ENCODE results near the gene ARIH1.

DNA sequence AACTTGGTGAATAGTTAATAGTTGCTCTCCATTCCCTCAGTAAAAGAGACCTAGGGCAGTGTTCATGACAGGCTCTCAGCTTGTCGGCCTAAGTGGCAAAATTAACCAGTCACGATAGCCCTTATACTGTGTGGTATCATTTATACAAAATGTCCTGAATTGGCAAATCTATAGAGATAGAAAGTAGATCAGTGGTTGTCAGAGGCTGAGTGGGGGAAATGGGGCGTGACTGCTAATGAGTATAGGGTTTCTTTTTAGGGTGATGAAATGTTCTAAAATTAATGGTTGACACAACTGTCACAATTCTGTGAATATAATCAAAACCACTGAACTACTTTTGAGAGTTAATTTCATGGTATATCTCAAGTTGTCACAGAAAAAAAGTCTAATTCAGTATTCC is 20.9 kb downstream of the ARIH1 start:
- TF ChIP-seq ZNF8 (CRISPR knock-in tag; IDR thresholded peaks at IDR 0.05) (no peak), TCF4 (CRISPR knock-in tag; IDR thresholded peaks at IDR 0.05; ENCODE audit: borderline replicate concordance) (no peak), ISL1 (CRISPR knock-in tag; IDR thresholded peaks at IDR 0.05) (no peak), RARB (CRISPR knock-in tag; IDR thresholded peaks at IDR 0.05) (no peak), ARNTL (CRISPR knock-in tag; IDR thresholded peaks at IDR 0.05; ENCODE audit: borderline replicate concordance, low read depth) (no peak), ESRRG (CRISPR knock-in tag; IDR thresholded peaks at IDR 0.05) (no peak), ZC3H10 (CRISPR knock-in tag; IDR thresholded peaks at IDR 0.05) (no peak), ZFP3 (CRISPR knock-in tag; IDR thresholded peaks at IDR 0.05) (no peak)
- TF ChIP-seq, protein P1, sequence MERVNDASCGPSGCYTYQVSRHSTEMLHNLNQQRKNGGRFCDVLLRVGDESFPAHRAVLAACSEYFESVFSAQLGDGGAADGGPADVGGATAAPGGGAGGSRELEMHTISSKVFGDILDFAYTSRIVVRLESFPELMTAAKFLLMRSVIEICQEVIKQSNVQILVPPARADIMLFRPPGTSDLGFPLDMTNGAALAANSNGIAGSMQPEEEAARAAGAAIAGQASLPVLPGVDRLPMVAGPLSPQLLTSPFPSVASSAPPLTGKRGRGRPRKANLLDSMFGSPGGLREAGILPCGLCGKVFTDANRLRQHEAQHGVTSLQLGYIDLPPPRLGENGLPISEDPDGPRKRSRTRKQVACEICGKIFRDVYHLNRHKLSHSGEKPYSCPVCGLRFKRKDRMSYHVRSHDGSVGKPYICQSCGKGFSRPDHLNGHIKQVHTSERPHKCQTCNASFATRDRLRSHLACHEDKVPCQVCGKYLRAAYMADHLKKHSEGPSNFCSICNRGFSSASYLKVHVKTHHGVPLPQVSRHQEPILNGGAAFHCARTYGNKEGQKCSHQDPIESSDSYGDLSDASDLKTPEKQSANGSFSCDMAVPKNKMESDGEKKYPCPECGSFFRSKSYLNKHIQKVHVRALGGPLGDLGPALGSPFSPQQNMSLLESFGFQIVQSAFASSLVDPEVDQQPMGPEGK (CRISPR knock-in tag; IDR thresholded peaks at IDR 0.05; ENCODE audit: borderline replicate concordance) = no peak
- TF ChIP-seq, protein P2, sequence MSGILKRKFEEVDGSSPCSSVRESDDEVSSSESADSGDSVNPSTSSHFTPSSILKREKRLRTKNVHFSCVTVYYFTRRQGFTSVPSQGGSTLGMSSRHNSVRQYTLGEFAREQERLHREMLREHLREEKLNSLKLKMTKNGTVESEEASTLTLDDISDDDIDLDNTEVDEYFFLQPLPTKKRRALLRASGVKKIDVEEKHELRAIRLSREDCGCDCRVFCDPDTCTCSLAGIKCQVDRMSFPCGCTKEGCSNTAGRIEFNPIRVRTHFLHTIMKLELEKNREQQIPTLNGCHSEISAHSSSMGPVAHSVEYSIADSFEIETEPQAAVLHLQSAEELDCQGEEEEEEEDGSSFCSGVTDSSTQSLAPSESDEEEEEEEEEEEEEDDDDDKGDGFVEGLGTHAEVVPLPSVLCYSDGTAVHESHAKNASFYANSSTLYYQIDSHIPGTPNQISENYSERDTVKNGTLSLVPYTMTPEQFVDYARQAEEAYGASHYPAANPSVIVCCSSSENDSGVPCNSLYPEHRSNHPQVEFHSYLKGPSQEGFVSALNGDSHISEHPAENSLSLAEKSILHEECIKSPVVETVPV (CRISPR knock-in tag; IDR thresholded peaks at IDR 0.05) = no peak
- TF ChIP-seq, protein P3, sequence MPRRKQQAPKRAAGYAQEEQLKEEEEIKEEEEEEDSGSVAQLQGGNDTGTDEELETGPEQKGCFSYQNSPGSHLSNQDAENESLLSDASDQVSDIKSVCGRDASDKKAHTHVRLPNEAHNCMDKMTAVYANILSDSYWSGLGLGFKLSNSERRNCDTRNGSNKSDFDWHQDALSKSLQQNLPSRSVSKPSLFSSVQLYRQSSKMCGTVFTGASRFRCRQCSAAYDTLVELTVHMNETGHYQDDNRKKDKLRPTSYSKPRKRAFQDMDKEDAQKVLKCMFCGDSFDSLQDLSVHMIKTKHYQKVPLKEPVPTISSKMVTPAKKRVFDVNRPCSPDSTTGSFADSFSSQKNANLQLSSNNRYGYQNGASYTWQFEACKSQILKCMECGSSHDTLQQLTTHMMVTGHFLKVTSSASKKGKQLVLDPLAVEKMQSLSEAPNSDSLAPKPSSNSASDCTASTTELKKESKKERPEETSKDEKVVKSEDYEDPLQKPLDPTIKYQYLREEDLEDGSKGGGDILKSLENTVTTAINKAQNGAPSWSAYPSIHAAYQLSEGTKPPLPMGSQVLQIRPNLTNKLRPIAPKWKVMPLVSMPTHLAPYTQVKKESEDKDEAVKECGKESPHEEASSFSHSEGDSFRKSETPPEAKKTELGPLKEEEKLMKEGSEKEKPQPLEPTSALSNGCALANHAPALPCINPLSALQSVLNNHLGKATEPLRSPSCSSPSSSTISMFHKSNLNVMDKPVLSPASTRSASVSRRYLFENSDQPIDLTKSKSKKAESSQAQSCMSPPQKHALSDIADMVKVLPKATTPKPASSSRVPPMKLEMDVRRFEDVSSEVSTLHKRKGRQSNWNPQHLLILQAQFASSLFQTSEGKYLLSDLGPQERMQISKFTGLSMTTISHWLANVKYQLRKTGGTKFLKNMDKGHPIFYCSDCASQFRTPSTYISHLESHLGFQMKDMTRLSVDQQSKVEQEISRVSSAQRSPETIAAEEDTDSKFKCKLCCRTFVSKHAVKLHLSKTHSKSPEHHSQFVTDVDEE (CRISPR knock-in tag; IDR thresholded peaks at IDR 0.05) = no peak
- TF ChIP-seq, protein P4, sequence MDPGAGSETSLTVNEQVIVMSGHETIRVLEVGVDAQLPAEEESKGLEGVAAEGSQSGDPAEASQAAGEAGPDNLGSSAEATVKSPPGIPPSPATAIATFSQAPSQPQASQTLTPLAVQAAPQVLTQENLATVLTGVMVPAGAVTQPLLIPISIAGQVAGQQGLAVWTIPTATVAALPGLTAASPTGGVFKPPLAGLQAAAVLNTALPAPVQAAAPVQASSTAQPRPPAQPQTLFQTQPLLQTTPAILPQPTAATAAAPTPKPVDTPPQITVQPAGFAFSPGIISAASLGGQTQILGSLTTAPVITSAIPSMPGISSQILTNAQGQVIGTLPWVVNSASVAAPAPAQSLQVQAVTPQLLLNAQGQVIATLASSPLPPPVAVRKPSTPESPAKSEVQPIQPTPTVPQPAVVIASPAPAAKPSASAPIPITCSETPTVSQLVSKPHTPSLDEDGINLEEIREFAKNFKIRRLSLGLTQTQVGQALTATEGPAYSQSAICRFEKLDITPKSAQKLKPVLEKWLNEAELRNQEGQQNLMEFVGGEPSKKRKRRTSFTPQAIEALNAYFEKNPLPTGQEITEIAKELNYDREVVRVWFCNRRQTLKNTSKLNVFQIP (CRISPR knock-in tag; IDR thresholded peaks at IDR 0.05; ENCODE audit: borderline replicate concordance, low read depth) = no peak
